K562 (cell line): ENCODE data around the gene PTRH2. TPM values are rescaled to one million over a fixed set of nuclear protein-coding genes. Genes with fewer than 3 reads are reported as not detected.

Experiments used
- FOXO4 ChIP-seq: fragments of 450-650 bp; formaldehyde crosslinking; IDR thresholded peaks from 2 replicates; pipeline ENCODE4 v1.4.0; 2020; ENCODE audit warnings: mild to moderate bottlenecking, moderate library complexity
- FUS ChIP-seq: fragments of 200-400 bp; formaldehyde crosslinking; optimal IDR thresholded peaks from 2 replicates; pipeline ENCODE3; 2017; ENCODE audit warnings: low read depth, low read length
- GTF3C2 ChIP-seq: IDR thresholded peaks from 3 replicates; pipeline ENCODE4 v1.6.1; 2011; ENCODE audit warnings: borderline replicate concordance, mild to moderate bottlenecking, moderate library complexity; ENCODE audit not compliant: insufficient read length; ENCODE audit errors: extremely low read depth
- HBP1 ChIP-seq: fragments of 450-650 bp; formaldehyde crosslinking; IDR thresholded peaks from 2 replicates; pipeline ENCODE4 v1.4.0; 2022; ENCODE audit warnings: missing genetic modification characterization
- HDAC2 ChIP-seq: fragments of 450-650 bp; IDR thresholded peaks from 2 replicates; pipeline ENCODE4 v1.6.1; 2016; ENCODE audit warnings: mild to moderate bottlenecking
- HDAC3 ChIP-seq: fragments of 450-650 bp; IDR thresholded peaks from 2 replicates; pipeline ENCODE4 v1.6.1; 2018; ENCODE audit warnings: borderline replicate concordance, mild to moderate bottlenecking, moderate library complexity; ENCODE audit not compliant: partially characterized antibody
- KDM4B ChIP-seq, 2 experiments: fragments of 450-650 bp in 1 of 2; sonication (generic) in 1 of 2; IDR thresholded peaks; 2 replicates each; pipeline ENCODE4 v1.6.1; 2016 to 2017; ENCODE audit warnings: borderline replicate concordance in 2 of 2, antibody characterized with exemption in 1 of 2, low read depth in 1 of 2, mild to moderate bottlenecking in 1 of 2
- KLF10 ChIP-seq: fragments of 250-450 bp; sonication (Bioruptor Pico); IDR thresholded peaks from 2 replicates; pipeline ENCODE4 v1.6.1; 2021; ENCODE audit warnings: matching md5 sums
- MIER1 ChIP-seq: fragments of 450-650 bp; IDR thresholded peaks from 2 replicates; pipeline ENCODE4 v1.6.1; 2016; ENCODE audit warnings: antibody characterized with exemption, mild to moderate bottlenecking, low read depth
- POLR3A ChIP-seq: IDR thresholded peaks from 2 replicates; pipeline ENCODE4 v1.6.1; 2011; ENCODE audit warnings: borderline replicate concordance, mild to moderate bottlenecking, moderate library complexity; ENCODE audit not compliant: insufficient read length, insufficient read depth; ENCODE audit errors: extremely low read depth
- SAFB ChIP-seq: fragments of 200-400 bp; formaldehyde crosslinking; IDR thresholded peaks from 2 replicates; pipeline ENCODE4 v1.6.1; 2017; ENCODE audit warnings: low read depth, low read length, borderline replicate concordance
- SMARCA4 ChIP-seq: fragments of 450-650 bp; IDR thresholded peaks from 2 replicates; pipeline ENCODE4 v1.6.1; 2016
- TFAM ChIP-seq: fragments of 250-450 bp; sonication (Bioruptor Pico); conservative IDR thresholded peaks from 2 replicates; pipeline ENCODE4 v1.5.0; 2021; ENCODE audit warnings: mild to moderate bottlenecking, moderate library complexity
- UBTF ChIP-seq, 2 experiments: IDR thresholded peaks; 2 replicates each; pipeline ENCODE4 v1.6.1; 2012; ENCODE audit warnings: improper control_type of control experiment in 2 of 2, low read depth in 2 of 2, low read length in 2 of 2, borderline replicate concordance in 1 of 2
- ZBTB26 ChIP-seq: fragments of 450-650 bp; formaldehyde crosslinking; IDR thresholded peaks from 2 replicates; pipeline ENCODE4 v1.4.0; 2022; ENCODE audit warnings: missing genetic modification characterization
- ZNF175 ChIP-seq: fragments of 200-800 bp; sonication (Bioruptor generic); IDR thresholded peaks from 2 replicates; pipeline ENCODE4 v1.6.1; 2016; ENCODE audit warnings: low read depth, mild to moderate bottlenecking, missing genetic modification characterization, missing compliant biosample characterization
- ZNF212 ChIP-seq: fragments of 450-650 bp; formaldehyde crosslinking; IDR thresholded peaks from 2 replicates; pipeline ENCODE4 v1.4.0; 2020; ENCODE audit warnings: mild to moderate bottlenecking
- ZNF232 ChIP-seq: sonication (generic); formaldehyde crosslinking; IDR thresholded peaks from 2 replicates; pipeline ENCODE4 v1.8.0; 2022; ENCODE audit warnings: mild to moderate bottlenecking, missing genetic modification reagents
- ZNF561 ChIP-seq: fragments of 450-650 bp; formaldehyde crosslinking; conservative IDR thresholded peaks from 2 replicates; pipeline ENCODE4 v1.4.0; 2020; ENCODE audit warnings: mild to moderate bottlenecking, moderate library complexity
- polyA plus RNA-seq, 8 experiments: library from polyadenylated mRNA; depleted of rRNA in 4 of 8; stranded (reverse) in 5 of 8; unstranded in 3 of 8; fragments of >200 nt; fragmentation: Nextera tagmentation in 2 of 8; fragmentation: Illumina TruSeq in 1 of 8; extraction: Ambion mirVana in 2 of 8; extraction: Trizol in 1 of 8; gene quantifications; 2 replicates each; pipeline versions ENCODE4 v1.2.1 to v1.2.3, GENCODE V29; 2011 to 2014; ENCODE audit warnings: inconsistent platforms in 1 of 8, missing spikeins in 1 of 8
- total RNA-seq, 7 experiments: library from RNA; depleted of rRNA in 6 of 7; stranded (reverse); fragments of >200 nt in 6 of 7; fragmentation: Illumina TruSeq in 2 of 7; extraction: Trizol in 2 of 7; gene quantifications; 2 replicates each; pipeline versions ENCODE4 v1.2.1 to v1.2.3, GENCODE V29; 2011 to 2021; ENCODE audit warnings: low replicate concordance in 1 of 7

PTRH2 gene
- total and polyA plus RNA-seq, 9 of the 15 experiments (the other 6 are each of a cell fraction or from before 2014, with no cell fraction given), result 53.1 to 210 (median 126) TPM

- no peak for TF ChIP-seq UBTF (IDR thresholded peaks at IDR 0.05; ENCODE audit: borderline replicate concordance in 1 of 2, low read depth in 2 of 2, low read length in 2 of 2)
- no peak for TF ChIP-seq MIER1
- no peak for TF ChIP-seq HBP1 (CRISPR knock-in tag)
- no peak for TF ChIP-seq ZNF232
- TF ChIP-seq ZNF561 (CRISPR knock-in tag), result no peak
- no peak for TF ChIP-seq KLF10 (CRISPR knock-in tag)
- TF ChIP-seq POLR3A, result no peak
- TF ChIP-seq ZBTB26 (CRISPR knock-in tag), result no peak
- no peak for TF ChIP-seq GTF3C2
- no peak for TF ChIP-seq FUS
- TF ChIP-seq ZNF212 (CRISPR knock-in tag), result no peak
- TF ChIP-seq SAFB, result no peak
- TF ChIP-seq KDM4B (IDR thresholded peaks at IDR 0.05; ENCODE audit: borderline replicate concordance in 2 of 2, low read depth in 1 of 2), result no peak
- TF ChIP-seq FOXO4 (CRISPR knock-in tag), result no peak
- TF ChIP-seq HDAC3, result peak; percentile 79
- peak; percentile 77; the same call in 1 of the 2 replicates for TF ChIP-seq HDAC2
- TF ChIP-seq SMARCA4, result peak; percentile 98
- TF ChIP-seq TFAM (CRISPR knock-in tag), result no peak
- TF ChIP-seq ZNF175 (CRISPR knock-in tag), result 0 out of 2 replicates have a peak, but pooled peaks have one; percentile 26
Measured at GRCh38 chr17:59684967-59685366, 22.3 kb downstream of the PTRH2 start (continued).
